Hepatocyte (in vitro differentiated cells): ENCODE measurements around the gene NMU. TPM values are rescaled to one million over a fixed set of nuclear protein-coding genes. Genes with fewer than 3 reads are reported as not detected.

Source experiments
- DNase-seq: peaks from one replicate; pipeline ENCODE4 v3.0.0-alpha.2; 2016; ENCODE audit warnings: low spot score
- H2AFZ ChIP-seq: fragments of 200-600 bp; sonication (generic); 2 replicates; pipeline ENCODE4 v1.6.0; 2016; ENCODE audit warnings: antibody characterized with exemption, mild to moderate bottlenecking
- H3K27ac ChIP-seq: fragments of 200-600 bp; sonication (generic); 2 replicates; pipeline ENCODE4 v1.5.1; 2016; ENCODE audit warnings: mild to moderate bottlenecking
- H3K27me3 ChIP-seq: fragments of 200-600 bp; sonication (generic); 2 replicates; pipeline ENCODE4 v1.6.1; 2016
- H3K36me3 ChIP-seq: fragments of 200-600 bp; sonication (generic); replicated peaks from 2 replicates; pipeline ENCODE4 v1.5.1; 2016; ENCODE audit warnings: low read depth; ENCODE audit not compliant: insufficient read depth
- H3K4me1 ChIP-seq: fragments of 200-600 bp; sonication (generic); 2 replicates; pipeline ENCODE4 v1.5.1; 2016; ENCODE audit warnings: mild to moderate bottlenecking, moderate library complexity; ENCODE audit not compliant: insufficient read depth
- H3K4me2 ChIP-seq: fragments of 200-600 bp; sonication (generic); 2 replicates; pipeline ENCODE4 v1.6.0; 2016
- H3K4me3 ChIP-seq: fragments of 200-600 bp; sonication (generic); 2 replicates; pipeline ENCODE4 v1.5.1; 2016; ENCODE audit warnings: mild to moderate bottlenecking
- H3K79me2 ChIP-seq: fragments of 200-600 bp; sonication (generic); 2 replicates; pipeline ENCODE4 v1.6.0; 2017; ENCODE audit warnings: mild to moderate bottlenecking
- H3K9me2 ChIP-seq: fragments of 200-600 bp; sonication (generic); replicated peaks from 2 replicates; pipeline ENCODE4 v1.6.0; 2017; ENCODE audit warnings: mild to moderate bottlenecking; ENCODE audit not compliant: insufficient read depth
- H3K9me3 ChIP-seq: fragments of 200-600 bp; sonication (generic); 2 replicates; pipeline ENCODE4 v1.5.1; 2016; ENCODE audit warnings: low read depth, mild to moderate bottlenecking
- H4K20me1 ChIP-seq: fragments of 200-600 bp; sonication (generic); 2 replicates; pipeline ENCODE4 v1.6.0; 2016; ENCODE audit warnings: mild to moderate bottlenecking; ENCODE audit not compliant: insufficient read depth, poor library complexity, severe bottlenecking
- CTCF ChIP-seq: fragments of 200-600 bp; sonication (generic); IDR thresholded peaks from 2 replicates; pipeline ENCODE4 v1.5.1; 2016; ENCODE audit warnings: antibody characterized with exemption, mild to moderate bottlenecking; ENCODE audit not compliant: poor library complexity
- EZH2 ChIP-seq: fragments of 200-600 bp; sonication (generic); IDR thresholded peaks from 2 replicates; pipeline ENCODE4 v1.6.1; 2016; ENCODE audit warnings: antibody characterized with exemption, mild to moderate bottlenecking, borderline replicate concordance
- EZH2phosphoT487 ChIP-seq: fragments of 200-600 bp; sonication (generic); IDR thresholded peaks from one replicate; pipeline ENCODE4 v1.6.1; 2018; ENCODE audit warnings: antibody characterized with exemption, mild to moderate bottlenecking, low read depth, moderate library complexity; ENCODE audit not compliant: unreplicated experiment, severe bottlenecking
- WGBS: methylation state at CpG from one replicate; pipeline ENCODE4 v1.1.6; 2016; ENCODE audit warnings: low lambda C conversion rate; ENCODE audit errors: missing lambda C conversion rate; 5-methylcytosine and 5-hydroxymethylcytosine counted together
- polyA plus RNA-seq: library from polyadenylated mRNA; unstranded; fragments of >200 nt; fragmentation: Nextera tagmentation; extraction: Ambion mirVana; gene quantifications from 2 replicates; pipeline ENCODE4 v1.2.1, GENCODE V29; 2016
- total RNA-seq: library from RNA; depleted of rRNA; stranded (reverse); fragments of >200 nt; gene quantifications from 2 replicates; pipeline ENCODE4 v1.2.3, GENCODE V29; 2014

The NMU gene
- total and polyA plus RNA-seq, 2 experiments from 2014 or later = 2.0 to 7.6 TPM

GRCh38 chr4:55608591-55608990 is 27.5 kb downstream of the NMU start:
- TF ChIP-seq CTCF (no peak), EZH2phosphoT487 (no peak), EZH2 (no peak)
- H3K4me1 ChIP-seq = no peaks in the 10 kb centered on the region
- H3K9me2 ChIP-seq = no peaks in the 10 kb centered on the region
- DNase-seq = no peak
- H3K27ac ChIP-seq = no peak overlapping the region
- no peak overlapping the region for H2AFZ ChIP-seq
- no peaks in the 10 kb centered on the region for H3K27me3 ChIP-seq
- no peaks in the 10 kb centered on the region for H4K20me1 ChIP-seq
- H3K79me2 ChIP-seq = no peaks in the 10 kb centered on the region
- WGBS = 83% methylated on average over 1 of the region's 1 CpG
- no peaks in the 10 kb centered on the region for H3K36me3 ChIP-seq
- no peak overlapping the region for H3K4me2 ChIP-seq
- no peak overlapping the region for H3K4me3 ChIP-seq
- H3K9me3 ChIP-seq = no peaks in the 10 kb centered on the region

DNA sequence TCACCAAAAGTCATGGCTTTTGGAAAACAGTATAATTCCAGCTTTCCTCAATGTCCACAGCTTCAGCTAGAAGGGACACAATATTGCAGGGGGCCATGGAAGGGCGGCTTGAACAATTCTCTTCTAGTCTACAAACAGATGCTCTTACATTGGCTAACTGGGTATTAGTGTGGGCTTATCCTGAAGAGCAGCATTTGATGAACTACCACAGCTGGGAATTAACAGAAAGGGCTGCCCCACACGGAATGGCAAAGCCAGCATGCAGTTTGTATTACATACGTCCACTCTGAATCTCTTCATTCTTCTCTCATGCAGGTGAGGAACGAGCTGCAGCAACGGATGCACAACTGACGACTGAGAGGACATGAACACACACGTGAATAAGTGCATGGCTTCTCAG is 31.1 kb downstream of the NMU start:
- Histone ChIP-seq H2AFZ (no peak overlapping the region), H3K9me2 (no peaks in the 10 kb centered on the region), H3K4me3 (no peak overlapping the region), H3K27ac (no peak overlapping the region), H3K4me2 (no peak overlapping the region), H3K79me2 (no peaks in the 10 kb centered on the region), H3K36me3 (no peaks in the 10 kb centered on the region), H3K27me3 (no peaks in the 10 kb centered on the region), H4K20me1 (no peaks in the 10 kb centered on the region), H3K4me1 (no peaks in the 10 kb centered on the region), H3K9me3 (no peaks in the 10 kb centered on the region)
- no peak for DNase-seq
- 80% methylated on average over 7 of the region's 7 CpGs for WGBS
- TF ChIP-seq CTCF (no peak), EZH2phosphoT487 (no peak), EZH2 (no peak)

DNA sequence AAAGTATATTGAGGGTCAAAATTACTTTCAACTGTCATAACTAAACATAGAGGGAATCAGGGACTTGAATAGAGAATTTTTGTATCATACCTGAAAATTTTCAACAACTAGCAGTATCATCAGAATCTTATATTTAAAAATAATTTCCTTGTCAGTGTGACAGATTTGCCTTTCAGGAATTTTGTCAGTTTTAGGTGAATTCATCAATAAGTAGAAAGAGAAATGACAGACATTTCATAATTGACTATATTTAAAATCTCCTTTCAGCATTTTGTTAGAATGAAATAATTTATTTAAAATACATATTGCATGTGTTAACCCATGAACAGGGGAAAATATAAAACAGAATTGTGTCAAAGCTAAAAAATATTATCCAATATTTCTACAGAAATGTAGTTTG is 35.5 kb downstream of the NMU start:
- no peak overlapping the region for H3K4me3 ChIP-seq
- H2AFZ ChIP-seq = no peak overlapping the region
- H4K20me1 ChIP-seq = no peaks in the 10 kb centered on the region
- no peaks in the 10 kb centered on the region for H3K9me2 ChIP-seq
- no peaks in the 10 kb centered on the region for H3K9me3 ChIP-seq
- no peak overlapping the region for H3K4me2 ChIP-seq
- H3K27ac ChIP-seq = no peak overlapping the region
- no peak for DNase-seq
- TF ChIP-seq EZH2 = no peak
- no peak for TF ChIP-seq CTCF
- no peak for TF ChIP-seq EZH2phosphoT487
- no peaks in the 10 kb centered on the region for H3K27me3 ChIP-seq
- H3K36me3 ChIP-seq = no peaks in the 10 kb centered on the region
- H3K4me1 ChIP-seq = no peaks in the 10 kb centered on the region
- no peaks in the 10 kb centered on the region for H3K79me2 ChIP-seq

- Histone ChIP-seq H3K79me2 (no peaks in the 10 kb centered on the region), H3K4me1 (no peaks in the 10 kb centered on the region), H3K27ac (no peak overlapping the region), H2AFZ (no peak overlapping the region), H4K20me1 (no peaks in the 10 kb centered on the region), H3K27me3 (no peaks in the 10 kb centered on the region), H3K9me3 (no peaks in the 10 kb centered on the region), H3K36me3 (no peaks in the 10 kb centered on the region), H3K4me3 (no peak overlapping the region), H3K4me2 (no peak overlapping the region), H3K9me2 (no peaks in the 10 kb centered on the region)
- TF ChIP-seq EZH2 (no peak), CTCF (no peak), EZH2phosphoT487 (no peak)
- 94% methylated on average over 2 of the region's 2 CpGs for WGBS
- no peak for DNase-seq
Observed at GRCh38 chr4:55598641-55599040, 37.5 kb downstream of the NMU start.
